Breast epithelium (tissue), 3 donors: Measurements from ENCODE around the gene CALY.

Experiments
- POLR2A ChIP-seq: fragments of 450-650 bp; IDR thresholded peaks from one replicate; pipeline ENCODE4 v1.6.1; 2016; ENCODE audit warnings: antibody characterized with exemption, mild to moderate bottlenecking, moderate library complexity
- POLR2AphosphoS5 ChIP-seq, 3 donors: sonication (generic); formaldehyde crosslinking; IDR thresholded peaks; one replicate each; pipeline ENCODE4 v1.6.1; 2017; ENCODE audit warnings: antibody characterized with exemption in 3 of 3
- TF ChIP-seq, protein P1 (sequence below), 3 donors: fragments of 450-650 bp; IDR thresholded peaks; one replicate each; pipeline ENCODE4 v1.5.1; 2016 to 2017; ENCODE audit warnings: antibody characterized with exemption in 3 of 3, mild to moderate bottlenecking in 3 of 3, moderate library complexity in 3 of 3

DNA sequence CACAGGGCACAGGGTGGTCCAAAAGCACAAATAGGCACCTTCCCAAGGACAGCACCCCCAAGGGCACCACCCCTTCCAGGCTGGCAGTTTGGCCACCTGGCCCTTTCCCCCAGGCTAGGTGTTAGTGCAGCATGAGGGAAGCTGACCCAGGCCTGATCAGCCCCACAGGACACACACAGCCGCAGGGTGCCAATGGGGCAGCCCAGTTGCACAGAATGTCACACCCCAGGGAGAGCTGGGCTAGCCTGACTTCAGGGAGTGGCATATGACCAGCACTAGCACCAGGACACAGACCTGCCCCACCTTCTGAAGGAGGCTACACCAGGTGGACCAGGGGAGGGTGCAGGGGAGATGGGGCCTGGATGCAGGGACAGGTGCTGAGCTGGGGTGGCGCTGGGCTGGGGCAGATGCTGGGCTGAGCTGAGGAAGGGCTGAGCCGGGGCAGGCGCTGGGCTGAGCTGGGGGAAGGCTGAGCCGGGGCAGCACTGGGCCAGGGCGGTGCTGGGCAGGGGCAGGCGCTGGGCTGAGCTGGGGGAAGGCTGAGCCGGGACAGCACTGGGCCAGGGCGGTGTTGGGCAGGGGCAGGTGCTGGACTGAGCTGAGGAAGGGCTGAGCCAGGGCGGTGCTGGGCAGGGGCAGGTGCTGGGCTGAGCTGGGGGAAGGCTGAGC lies 56.2 kb downstream of the CALY start:
- TF ChIP-seq, protein P1, sequence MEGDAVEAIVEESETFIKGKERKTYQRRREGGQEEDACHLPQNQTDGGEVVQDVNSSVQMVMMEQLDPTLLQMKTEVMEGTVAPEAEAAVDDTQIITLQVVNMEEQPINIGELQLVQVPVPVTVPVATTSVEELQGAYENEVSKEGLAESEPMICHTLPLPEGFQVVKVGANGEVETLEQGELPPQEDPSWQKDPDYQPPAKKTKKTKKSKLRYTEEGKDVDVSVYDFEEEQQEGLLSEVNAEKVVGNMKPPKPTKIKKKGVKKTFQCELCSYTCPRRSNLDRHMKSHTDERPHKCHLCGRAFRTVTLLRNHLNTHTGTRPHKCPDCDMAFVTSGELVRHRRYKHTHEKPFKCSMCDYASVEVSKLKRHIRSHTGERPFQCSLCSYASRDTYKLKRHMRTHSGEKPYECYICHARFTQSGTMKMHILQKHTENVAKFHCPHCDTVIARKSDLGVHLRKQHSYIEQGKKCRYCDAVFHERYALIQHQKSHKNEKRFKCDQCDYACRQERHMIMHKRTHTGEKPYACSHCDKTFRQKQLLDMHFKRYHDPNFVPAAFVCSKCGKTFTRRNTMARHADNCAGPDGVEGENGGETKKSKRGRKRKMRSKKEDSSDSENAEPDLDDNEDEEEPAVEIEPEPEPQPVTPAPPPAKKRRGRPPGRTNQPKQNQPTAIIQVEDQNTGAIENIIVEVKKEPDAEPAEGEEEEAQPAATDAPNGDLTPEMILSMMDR (IDR thresholded peaks at IDR 0.05): no peak
- TF ChIP-seq POLR2A: no peak
- TF ChIP-seq POLR2AphosphoS5 (IDR thresholded peaks at IDR 0.05): no peak
